NCI-H2227 treated with DMSO at 0.1 percent for 48 hours (cell line): Measurements from ENCODE around the gene CPN1.
A peak's percentile ranks its signal among the peaks of the same experiment; 100 is the strongest.

ENCODE experiments used
- DNase-seq: peaks from one replicate; lab custom pipeline; 2025; lab: John Stamatoyannopoulos, UW

The CPN1 gene

GRCh38 chr10:99996671-99997648 is 84.7 kb downstream of the CPN1 start:
- no peak for DNase-seq

DNA sequence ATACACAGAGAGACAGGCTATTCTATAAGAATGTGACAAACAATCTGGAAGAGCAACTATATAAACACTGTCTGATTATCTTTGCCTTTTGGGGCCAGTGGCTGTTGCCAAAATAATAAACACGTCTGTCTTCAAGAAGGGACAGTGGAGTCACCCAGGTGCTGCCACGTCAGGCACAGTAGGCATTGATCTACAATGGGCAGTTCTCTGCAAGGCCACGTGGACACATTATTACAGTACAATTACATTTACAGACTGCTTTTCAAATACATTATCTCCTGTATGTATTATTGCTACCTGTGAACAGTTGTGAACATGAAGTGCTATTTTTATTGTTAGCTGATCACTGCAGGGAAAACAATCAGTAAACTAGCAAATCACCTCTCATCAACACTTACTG is 86.0 kb downstream of the CPN1 start:
- no peak for DNase-seq

- no peak for DNase-seq
These were observed 86.4 kb downstream of the CPN1 start for GRCh38 chr10:99995269-99995668.

DNA sequence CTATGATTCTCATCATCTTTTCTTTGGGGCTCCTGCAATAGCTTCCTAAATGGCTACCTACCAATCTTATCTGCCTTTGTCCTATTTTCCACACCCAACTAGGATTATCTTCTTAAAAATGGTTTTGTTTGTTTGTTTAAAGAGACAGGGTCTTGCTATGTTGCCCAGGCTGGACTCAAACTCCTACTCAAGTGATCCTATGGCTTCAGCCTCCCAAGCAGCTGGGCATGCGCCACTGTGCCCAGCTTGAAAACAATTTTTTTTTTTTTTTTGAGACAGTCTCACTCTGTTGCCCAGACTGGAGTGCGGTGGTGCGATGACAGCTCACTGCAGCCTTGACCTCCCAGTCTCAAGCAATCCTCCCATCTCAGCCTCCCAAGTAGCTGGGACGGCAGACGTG is 86.9 kb downstream of the CPN1 start:
- DNase-seq: no peak

- peak; percentile 61 for DNase-seq
These were observed 87.7 kb downstream of the CPN1 start for GRCh38 chr10:99993701-99994689.
